T-cell (primary cell): ENCODE data around the gene FAM110D. TPM values are rescaled to one million over a fixed set of nuclear protein-coding genes. Genes with fewer than 3 reads are reported as not detected.

Source experiments
- ATAC-seq, 4 experiments: fragments of 200-7000 bp in 3 of 4; fragments of 150-1000 bp in 1 of 4; cut with Tn5 transposase; replicated peaks in 1 of 4; 1 replicate in 3 of 4; 2 replicates in 1 of 4; pipeline ENCODE4 v1.10.0; 2021; ENCODE audit warnings: moderate library complexity in 3 of 4, mild to moderate bottlenecking in 2 of 4, moderate number of reproducible peaks in 1 of 4
- CTCF ChIA-PET, 2 donors: fragments of 300-600 bp; sonication (Branson Sonifier 250); formaldehyde crosslinking; loops; one replicate each; lab custom pipeline; 2022; ENCODE audit warnings: antibody characterized with exemption in 2 of 2; lab: Charles Lee
- POLR2A ChIA-PET, 2 donors: fragments of 300-600 bp; sonication (Branson Sonifier 250); formaldehyde crosslinking; loops; one replicate each; lab custom pipeline; 2022; ENCODE audit warnings: antibody characterized with exemption in 2 of 2; lab: Charles Lee
- DNase-seq, 35 experiments: peaks; one replicate each; pipeline versions ENCODE4 v3.0.0 to v3.0.0-alpha.2; 2013 to 2023
- H3K27ac ChIP-seq: one replicate; pipeline ENCODE4 v1.5.1; 2013; ENCODE audit warnings: low read length
- H3K27me3 ChIP-seq, 2 experiments: replicated peaks in 1 of 2; 1 replicate in 1 of 2; 2 replicates in 1 of 2; pipeline versions ENCODE4 v1.6.1 to v1.7.0; 2013; ENCODE audit warnings: low read length in 1 of 2, mixed read lengths in 1 of 2; ENCODE audit not compliant: control insufficient read depth in 2 of 2, insufficient read depth in 2 of 2; ENCODE audit errors: extremely low read depth in 1 of 2
- H3K36me3 ChIP-seq, 2 donors: 1 replicate in 1 of 2; 2 replicates in 1 of 2; pipeline versions ENCODE4 v1.6.1 to v1.7.0; 2013; ENCODE audit warnings: low read length in 1 of 2; ENCODE audit not compliant: control insufficient read depth in 2 of 2, insufficient read depth in 1 of 2; ENCODE audit errors: extremely low read depth in 1 of 2
- H3K4me1 ChIP-seq, 2 experiments: 1 replicate in 1 of 2; 2 replicates in 1 of 2; pipeline versions ENCODE4 v1.6.1 to v1.7.0; 2013; ENCODE audit warnings: low read length in 2 of 2, mixed read lengths in 1 of 2; ENCODE audit not compliant: insufficient read depth in 2 of 2, control insufficient read depth in 1 of 2; ENCODE audit errors: extremely low read depth in 1 of 2
- H3K4me3 ChIP-seq, 2 donors: 1 replicate in 1 of 2; 2 replicates in 1 of 2; pipeline versions ENCODE4 v1.5.1 to v1.7.0; 2013; ENCODE audit warnings: mild to moderate bottlenecking in 2 of 2, low read length in 1 of 2, moderate library complexity in 1 of 2; ENCODE audit not compliant: control insufficient read depth in 1 of 2; ENCODE audit errors: extremely low read depth in 1 of 2
- H3K9me3 ChIP-seq: 2 replicates; pipeline ENCODE4 v1.7.0; 2013
- H3K27ac Mint-ChIP-seq, 2 donors: one replicate each; pipeline ENCODE4 v1.8.0; 2020 to 2021; ENCODE audit warnings: mild to moderate bottlenecking in 2 of 2, mixed read lengths in 2 of 2
- H3K27me3 Mint-ChIP-seq, 2 donors: one replicate each; pipeline ENCODE4 v1.8.0; 2021 to 2022; ENCODE audit warnings: mixed read lengths in 2 of 2
- H3K36me3 Mint-ChIP-seq: one replicate; pipeline ENCODE4 v1.8.0; 2021; ENCODE audit warnings: mixed read lengths
- H3K4me1 Mint-ChIP-seq, 3 donors: one replicate each; pipeline ENCODE4 v1.8.0; 2020 to 2022; ENCODE audit warnings: mixed read lengths in 3 of 3, mild to moderate bottlenecking in 1 of 3
- H3K4me3 Mint-ChIP-seq, 3 donors: one replicate each; pipeline ENCODE4 v1.8.0; 2020 to 2022; ENCODE audit warnings: mild to moderate bottlenecking in 3 of 3, mixed read lengths in 3 of 3, moderate library complexity in 3 of 3
- H3K9me3 Mint-ChIP-seq, 3 donors: one replicate each; pipeline ENCODE4 v1.8.0; 2020 to 2022; ENCODE audit warnings: mixed read lengths in 3 of 3
- WGBS: methylation state at CpG from one replicate; pipeline ENCODE4 v1.1.5; 2013; ENCODE audit warnings: missing lambda C conversion rate; ENCODE audit not compliant: insufficient coverage; 5-methylcytosine and 5-hydroxymethylcytosine counted together
- total RNA-seq, 35 experiments: library from RNA in 6 of 35; stranded (reverse) in 6 of 35; fragments of 120-200 nt in 1 of 35; gene quantifications; one replicate each; pipeline versions ENCODE4 v1.2.1 to v1.2.4 and lab custom pipeline; 2013 to 2026

The FAM110D gene
- total RNA-seq, 5 donors from 2014 or later (not counting 1 experiment from before 2014, with no cell fraction given) = 0.09 TPM; not detected in 4

DNA sequence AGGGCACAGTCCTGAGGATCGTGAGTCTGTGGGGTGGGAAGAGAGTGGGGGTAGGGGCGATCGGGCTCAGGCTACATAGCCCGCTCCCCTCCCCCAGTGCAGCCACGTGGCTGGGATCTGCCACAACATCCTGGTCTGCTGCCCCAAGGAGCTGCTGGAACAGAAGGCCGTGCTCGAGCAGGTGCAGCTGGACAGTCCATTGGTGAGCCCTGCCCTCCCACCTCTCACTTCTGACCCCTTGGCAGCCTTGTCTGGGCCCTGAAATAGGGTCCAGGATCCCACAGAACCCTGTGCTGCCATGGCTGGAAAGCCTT lies 23.5 kb downstream of the FAM110D start:
- Mint-ChIP-seq H3K4me3 (no peak overlapping the region), H3K4me1 (peaks cover 0 to 2% (median 0%) of the 10 kb centered on the region in 3 donors), H3K27me3 (no peaks in the 10 kb centered on the region), H3K9me3 (no peaks in the 10 kb centered on the region), H3K27ac (no peak overlapping the region), H3K36me3 (no peaks in the 10 kb centered on the region)
- no peak for ATAC-seq
- DNase-seq = no peak
- 83% methylated on average over 6 of the region's 7 CpGs for WGBS
- POLR2A ChIA-PET = no interaction called here
- peaks cover 0 to 2% of the 10 kb centered on the region in 2 donors for H3K36me3 ChIP-seq
- H3K4me3 ChIP-seq = no peak overlapping the region
- H3K9me3 ChIP-seq = no peaks in the 10 kb centered on the region
- CTCF ChIA-PET = no interaction called here
- H3K4me1 ChIP-seq = peaks cover 0 to 4% of the 10 kb centered on the region in 2 experiments
- no peak overlapping the region for H3K27ac ChIP-seq
- peaks cover 0 to 5% of the 10 kb centered on the region in 2 experiments for H3K27me3 ChIP-seq

DNA sequence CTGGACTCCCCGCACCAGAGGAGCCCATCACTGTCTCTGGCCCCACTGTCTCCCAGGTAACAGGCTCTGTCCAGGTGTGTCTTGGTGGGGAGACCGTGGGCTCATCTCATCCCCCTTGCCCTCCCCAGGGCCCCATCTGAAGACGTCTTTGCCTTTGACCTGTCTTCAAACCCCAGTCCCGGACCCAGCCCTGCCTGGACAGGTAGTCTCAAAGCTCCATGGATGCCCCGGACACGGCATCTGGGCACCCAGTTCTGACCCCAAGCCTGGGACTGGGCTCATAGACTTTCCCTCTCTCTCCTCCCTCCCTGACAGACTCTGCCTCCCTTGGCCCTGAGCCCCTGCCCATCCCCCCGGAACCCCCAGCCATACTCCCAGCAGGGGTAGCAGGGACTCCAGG lies 25.2 kb downstream of the FAM110D start:
- H3K27me3 Mint-ChIP-seq = no peaks in the 10 kb centered on the region
- ChIA-PET POLR2A (interaction anchor here (0.6 kb wide), 2 partner anchors 18 to 197 kb away, joined by 3 to 9 read pairs; no protein-coding TSS in a partner anchor), CTCF (interaction anchor here (0.6 to 1.7 kb wide), 3 partner anchors 14 to 198 kb away, joined by 3 to 5 read pairs (median 4); partner anchors contain the start of gene ZNF593 (in 1 of the 2))
- Histone ChIP-seq H3K4me3 (no peak overlapping the region), H3K9me3 (no peaks in the 10 kb centered on the region), H3K36me3 (peaks cover 0 to 2% of the 10 kb centered on the region in 2 donors), H3K27me3 (peaks cover 0 to 5% of the 10 kb centered on the region in 2 experiments), H3K4me1 (no peaks in the 10 kb centered on the region), H3K27ac (no peak overlapping the region)
- H3K4me3 Mint-ChIP-seq = no peak overlapping the region
- H3K4me1 Mint-ChIP-seq = peaks cover 0 to under 1% (median 0%) of the 10 kb centered on the region in 3 donors
- no peaks in the 10 kb centered on the region for H3K36me3 Mint-ChIP-seq
- no peaks in the 10 kb centered on the region for H3K9me3 Mint-ChIP-seq
- H3K27ac Mint-ChIP-seq = no peak overlapping the region
- DNase-seq (no peak), ATAC-seq (no peak)
- 84% methylated on average over 4 of the region's 7 CpGs for WGBS

DNA sequence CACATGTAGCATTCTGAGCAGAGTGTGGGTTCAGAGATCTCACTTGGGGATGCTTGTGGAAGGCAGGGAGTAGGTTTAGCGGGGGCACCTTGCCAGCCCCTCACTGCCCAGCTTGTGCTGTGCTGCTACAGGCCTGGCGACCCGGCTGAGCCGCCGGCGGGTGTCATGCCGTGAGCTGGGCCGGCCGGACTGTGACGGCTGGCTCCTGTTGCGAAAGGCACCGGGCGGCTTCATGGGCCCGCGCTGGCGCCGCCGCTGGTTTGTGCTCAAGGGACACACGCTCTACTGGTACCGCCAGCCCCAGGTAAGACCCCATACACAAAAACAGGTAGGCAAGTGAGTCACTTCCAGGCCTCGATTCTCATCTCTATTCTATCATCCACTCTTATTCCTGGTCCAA lies 26.0 kb downstream of the FAM110D start:
- CTCF ChIA-PET = no interaction called here
- Histone ChIP-seq H3K4me3 (no peak overlapping the region), H3K36me3 (peaks cover 0 to 2% of the 10 kb centered on the region in 2 donors), H3K9me3 (no peaks in the 10 kb centered on the region), H3K27me3 (peaks cover 0 to 5% of the 10 kb centered on the region in 2 experiments), H3K4me1 (no peaks in the 10 kb centered on the region), H3K27ac (no peak overlapping the region)
- WGBS = 100% methylated on average over 7 of the region's 21 CpGs
- no peaks in the 10 kb centered on the region for H3K9me3 Mint-ChIP-seq
- ATAC-seq (no peak), DNase-seq (no peak)
- POLR2A ChIA-PET = interaction anchor here in 1 of 2 donors (0.6 kb wide), 1 partner anchor 314 kb away, joined by 8 read pairs; no protein-coding TSS in a partner anchor
- H3K4me3 Mint-ChIP-seq = no peak overlapping the region
- no peaks in the 10 kb centered on the region for H3K27me3 Mint-ChIP-seq
- H3K36me3 Mint-ChIP-seq = no peaks in the 10 kb centered on the region
- H3K27ac Mint-ChIP-seq = no peak overlapping the region
- no peaks in the 10 kb centered on the region for H3K4me1 Mint-ChIP-seq

DNA sequence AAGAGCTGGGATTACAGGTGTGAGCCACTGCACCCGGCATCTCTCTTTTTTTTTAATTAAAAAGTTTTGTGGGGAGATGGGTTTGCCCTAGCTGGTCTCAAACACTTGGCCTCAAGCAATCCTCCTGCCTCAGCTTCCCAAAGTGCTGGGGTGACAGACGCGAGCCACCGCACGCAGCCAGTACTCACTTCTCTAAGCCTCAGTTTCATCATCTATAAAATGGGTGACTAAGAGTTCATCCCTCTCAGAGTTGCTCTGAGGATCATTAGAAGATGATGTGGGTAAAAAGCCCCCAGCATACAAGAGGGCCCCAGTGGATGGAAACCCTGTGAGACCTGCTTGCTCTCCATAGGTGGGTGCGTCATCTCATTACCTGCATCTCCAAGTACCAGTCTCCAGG lies 29.0 kb downstream of the FAM110D start:
- Histone ChIP-seq H3K36me3 (peaks cover 0 to 2% of the 10 kb centered on the region in 2 donors), H3K27me3 (peaks cover 0 to 5% of the 10 kb centered on the region in 2 experiments), H3K27ac (no peak overlapping the region), H3K9me3 (no peaks in the 10 kb centered on the region), H3K4me3 (no peak overlapping the region), H3K4me1 (peaks cover 0 to 7% of the 10 kb centered on the region in 2 experiments)
- no peaks in the 10 kb centered on the region for H3K27me3 Mint-ChIP-seq
- ATAC-seq (no peak), DNase-seq (no peak)
- no peaks in the 10 kb centered on the region for H3K9me3 Mint-ChIP-seq
- ChIA-PET CTCF (no interaction called here), POLR2A (no interaction called here)
- WGBS = no CpG with 5 or more reads among the region's 6 CpGs
- no peak overlapping the region for H3K27ac Mint-ChIP-seq
- no peak overlapping the region for H3K4me3 Mint-ChIP-seq
- H3K4me1 Mint-ChIP-seq = peaks cover 0 to 15% (median 7%) of the 10 kb centered on the region in 3 donors
- H3K36me3 Mint-ChIP-seq = no peaks in the 10 kb centered on the region

DNA sequence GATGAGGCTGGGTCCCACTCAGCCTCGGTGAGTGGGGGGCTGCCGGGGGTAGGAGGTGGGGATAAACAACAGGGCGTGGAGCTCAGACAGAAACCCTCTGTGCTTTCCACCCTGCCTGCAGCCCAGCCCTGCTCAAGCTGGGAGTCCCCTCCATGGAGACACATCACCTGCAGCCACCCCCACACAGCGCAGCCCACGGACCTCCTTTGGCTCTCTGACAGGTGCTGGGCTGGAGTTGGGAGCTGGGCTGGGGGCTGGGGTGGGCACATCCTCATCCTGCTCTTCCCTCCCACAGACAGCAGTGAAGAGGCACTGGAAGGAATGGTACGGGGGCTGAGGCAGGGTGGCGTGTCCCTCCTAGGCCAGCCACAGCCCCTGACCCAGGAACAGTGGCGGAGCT lies 29.6 kb downstream of the FAM110D start:
- H3K36me3 ChIP-seq = peaks cover 0 to 2% of the 10 kb centered on the region in 2 donors
- H3K27me3 ChIP-seq = peaks cover 0 to 6% of the 10 kb centered on the region in 2 experiments
- ATAC-seq (no peak), DNase-seq (no peak)
- Mint-ChIP-seq H3K9me3 (no peaks in the 10 kb centered on the region), H3K27ac (no peak overlapping the region), H3K27me3 (no peaks in the 10 kb centered on the region), H3K4me1 (peaks cover 0 to 15% (median 7%) of the 10 kb centered on the region in 3 donors), H3K4me3 (no peak overlapping the region), H3K36me3 (no peaks in the 10 kb centered on the region)
- 100% methylated on average over 2 of the region's 8 CpGs for WGBS
- peaks cover 0 to 7% of the 10 kb centered on the region in 2 experiments for H3K4me1 ChIP-seq
- POLR2A ChIA-PET = interaction anchor here in 1 of 2 donors (0.5 kb wide), 1 partner anchor 29 kb away, joined by 8 read pairs; no protein-coding TSS in a partner anchor
- H3K27ac ChIP-seq = no peak overlapping the region
- no peaks in the 10 kb centered on the region for H3K9me3 ChIP-seq
- CTCF ChIA-PET = interaction anchor here in 1 of 2 donors (1.2 kb wide), 1 partner anchor 47 kb away, joined by 3 read pairs; no protein-coding TSS in a partner anchor
- H3K4me3 ChIP-seq = no peak overlapping the region

DNA sequence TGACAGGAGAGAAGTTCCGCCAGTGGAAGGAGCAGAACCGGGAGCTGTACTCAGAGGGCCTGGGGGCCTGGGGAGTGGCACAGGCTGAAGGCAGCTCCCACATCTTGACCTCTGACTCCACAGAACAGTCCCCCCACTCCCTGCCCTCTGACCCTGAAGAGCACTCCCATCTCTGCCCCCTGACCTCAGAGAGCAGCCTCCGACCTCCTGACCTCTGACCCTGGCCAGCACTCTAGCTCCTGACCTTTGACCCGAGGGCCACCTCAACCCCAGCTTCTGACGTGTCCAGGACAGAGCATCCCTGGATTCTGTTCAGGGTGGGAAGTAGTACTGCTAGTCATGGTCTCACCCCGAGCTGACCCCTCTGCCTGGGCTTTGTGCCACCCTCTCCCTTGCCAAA lies 30.5 kb downstream of the FAM110D start:
- Mint-ChIP-seq H3K4me3 (no peak overlapping the region), H3K27ac (no peak overlapping the region), H3K9me3 (no peaks in the 10 kb centered on the region), H3K27me3 (no peaks in the 10 kb centered on the region), H3K4me1 (peaks cover 0 to 15% (median 10%) of the 10 kb centered on the region in 3 donors), H3K36me3 (no peaks in the 10 kb centered on the region)
- WGBS = 70% methylated on average over 2 of the region's 6 CpGs
- Histone ChIP-seq H3K27me3 (peaks cover 0 to 2% of the 10 kb centered on the region in 2 experiments), H3K36me3 (peaks cover 0 to 2% of the 10 kb centered on the region in 2 donors), H3K4me1 (peaks cover 0 to 7% of the 10 kb centered on the region in 2 experiments), H3K4me3 (no peak overlapping the region), H3K9me3 (no peaks in the 10 kb centered on the region), H3K27ac (no peak overlapping the region)
- ChIA-PET POLR2A (no interaction called here), CTCF (interaction anchor here (1.0 to 1.2 kb wide), 2 partner anchors 45 to 46 kb away, joined by 3 to 4 read pairs; partner anchors contain the start of gene CEP85 (in 1 of the 2))
- DNase-seq (no peak), ATAC-seq (no peak)
